Activated CD4-positive, alpha-beta T cell treated with anti-CD3 and anti-CD28 coated beads, Interleukin-2, amount 50 U/mL, for 16 hours (primary cell): ENCODE data around the gene LGALS9.

Experiments
- DNase-seq: peaks from one replicate; pipeline ENCODE4 v3.0.0-alpha.2; 2020

LGALS9 gene

GRCh38 chr17:27630607-27631410 is at the start of gene LGALS9:
Gene LGALS9, plus strand, starts transcription at chr17:27631188. Its CDS starts 78 bp downstream, at chr17:27631266.
- peak; percentile 31 for DNase-seq

- DNase-seq: no peak
These were observed 48.3 kb upstream of the LGALS9 start for GRCh38 chr17:27582696-27583095.

DNA sequence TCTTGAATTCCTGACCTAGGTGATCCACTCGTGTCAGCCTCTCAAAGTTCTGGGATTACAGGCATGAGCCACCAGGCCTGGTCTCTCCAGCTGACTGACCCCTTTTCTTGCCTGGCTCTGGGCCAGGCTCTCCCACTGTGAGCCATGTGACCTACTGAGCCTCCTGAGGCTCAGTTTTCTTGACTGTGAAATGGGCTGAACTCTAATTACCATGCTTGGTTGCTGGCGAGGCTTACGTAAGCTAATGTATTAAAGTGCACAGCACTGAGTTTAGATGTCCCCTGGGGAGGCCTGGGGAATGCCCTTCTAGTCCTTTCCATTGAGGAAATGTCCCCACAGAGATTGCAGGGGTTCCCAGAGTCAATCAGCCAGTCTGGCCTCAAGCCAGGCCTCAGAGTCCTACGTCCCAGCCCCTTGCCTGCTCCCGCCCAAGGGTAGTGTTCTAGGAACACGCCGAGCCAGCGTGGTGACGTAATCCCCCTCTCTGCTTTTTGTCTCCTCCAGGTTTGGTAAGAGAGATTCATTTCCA is 45.8 kb upstream of the LGALS9 start:
- no peak for DNase-seq

DNA sequence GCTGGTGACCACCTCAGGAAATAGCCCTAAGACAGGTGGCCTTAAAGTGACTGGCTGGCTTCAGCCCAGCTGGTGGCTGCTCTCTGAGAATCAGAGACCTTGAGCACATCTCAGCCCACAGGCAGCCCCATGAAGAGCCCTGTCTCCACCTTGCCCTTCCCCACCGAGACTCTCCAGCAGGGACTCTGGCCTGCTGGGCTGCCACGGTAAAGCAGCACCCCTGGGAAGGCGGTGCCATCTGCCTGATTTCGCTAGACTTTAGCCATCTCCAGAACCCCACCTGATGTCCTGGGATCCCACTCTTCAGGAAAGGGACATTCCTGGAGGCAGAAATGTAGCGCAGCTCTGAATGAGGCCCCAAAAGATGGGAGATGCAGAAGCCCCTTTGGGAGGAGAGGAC is 45.2 kb upstream of the LGALS9 start:
- DNase-seq: no peak

DNA sequence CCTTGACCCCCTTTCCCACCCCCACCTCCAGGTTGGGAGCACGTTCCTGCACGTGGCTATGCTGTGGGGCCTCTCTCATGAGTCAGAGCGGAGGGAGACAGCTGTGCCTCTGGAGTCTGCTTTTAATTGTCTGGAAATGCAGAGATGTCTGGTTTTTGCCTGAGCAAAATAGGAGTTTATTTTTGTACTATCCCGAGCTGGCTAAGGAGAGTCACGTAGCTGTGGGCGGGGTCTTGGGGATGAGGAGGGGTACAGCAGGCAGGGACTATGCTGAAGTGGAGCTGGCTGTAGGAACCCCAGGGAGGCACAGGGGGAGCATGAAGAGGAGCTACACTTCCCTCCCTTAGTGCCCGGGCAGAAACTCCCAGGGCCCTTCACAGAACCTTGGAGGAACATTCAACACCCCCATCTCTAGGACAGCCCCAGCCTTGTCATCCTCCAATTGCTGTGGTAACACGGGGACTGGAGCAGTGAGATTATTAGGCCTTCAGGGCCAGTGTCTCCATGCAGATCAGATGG is 44.7 kb upstream of the LGALS9 start:
- no peak for DNase-seq

GRCh38 chr17:27588354-27588753 is 42.6 kb upstream of the LGALS9 start:
- DNase-seq: no peak

GRCh38 chr17:27590864-27591263 is 40.1 kb upstream of the LGALS9 start:
- no peak for DNase-seq

DNA sequence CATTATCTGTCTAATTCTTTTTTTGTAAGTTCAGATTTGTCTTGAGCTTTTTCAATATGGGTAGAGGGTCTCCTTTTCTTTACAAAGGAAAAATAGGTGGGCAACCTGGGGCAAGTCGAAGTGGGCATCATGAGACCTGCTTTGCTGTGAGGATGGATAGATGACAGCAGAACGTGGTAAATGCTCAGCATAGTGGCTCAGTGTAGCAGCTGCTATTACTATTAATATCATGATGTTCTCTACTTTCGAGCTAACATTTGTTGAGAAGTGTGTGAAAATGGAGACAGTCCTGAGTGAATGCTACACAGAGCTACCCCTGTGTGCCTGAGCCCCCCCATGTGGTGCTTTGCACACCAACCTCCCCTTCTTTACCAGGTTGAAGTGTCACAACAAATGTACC is 39.0 kb upstream of the LGALS9 start:
- no peak for DNase-seq

DNA sequence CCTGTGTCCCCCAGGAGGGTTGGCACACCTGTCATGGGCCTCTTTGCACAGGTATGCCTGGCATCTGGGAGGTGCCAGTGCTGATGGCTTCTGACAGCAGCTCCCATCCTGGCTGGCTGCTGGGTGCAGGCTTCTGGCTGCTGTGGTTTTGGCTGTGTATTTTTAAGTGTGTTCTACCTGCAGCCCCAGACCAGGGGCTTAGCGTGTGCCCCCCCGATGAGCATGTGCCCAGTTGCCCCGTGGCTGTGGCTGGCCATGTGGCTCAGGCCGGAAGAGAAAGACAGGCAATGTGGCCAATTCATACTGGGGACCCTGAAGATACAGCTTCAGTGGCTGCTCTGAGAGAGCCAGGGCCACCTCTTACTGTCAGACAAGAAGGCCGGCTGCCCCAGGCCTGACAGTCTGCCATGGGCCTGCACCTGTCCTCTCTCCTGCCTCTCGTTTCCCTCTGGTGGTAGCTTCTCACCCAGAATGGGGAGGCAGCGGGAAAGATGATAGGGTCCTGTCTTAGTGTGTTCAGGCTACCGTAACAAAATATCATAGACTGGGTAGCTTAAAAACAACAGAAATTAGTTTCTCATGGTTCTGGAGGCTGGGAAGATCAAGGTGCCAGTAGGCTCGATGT is 37.6 kb upstream of the LGALS9 start:
- DNase-seq: no peak

- no peak for DNase-seq
These were observed 37.1 kb upstream of the LGALS9 start for GRCh38 chr17:27593857-27594255.

DNA sequence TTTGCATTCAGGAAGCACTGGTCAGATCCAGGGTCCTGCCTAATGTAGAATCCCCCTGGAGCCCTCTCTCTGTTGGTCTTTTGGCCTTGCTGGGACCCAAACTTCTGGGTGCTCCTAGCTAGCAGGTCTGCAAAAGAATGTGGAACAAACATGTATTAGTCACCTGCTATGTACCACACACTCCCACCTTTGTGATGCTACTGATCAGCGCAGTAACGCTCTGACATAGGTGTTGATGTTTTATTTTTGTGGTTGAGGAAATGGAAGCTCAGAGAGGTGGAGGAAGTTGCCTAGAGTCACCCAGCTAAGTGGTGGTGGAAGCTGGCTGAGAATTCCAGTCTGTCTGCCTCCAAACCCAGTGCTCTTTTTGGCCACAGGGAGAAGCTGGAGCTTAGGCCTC is 35.8 kb upstream of the LGALS9 start:
- no peak for DNase-seq

DNA sequence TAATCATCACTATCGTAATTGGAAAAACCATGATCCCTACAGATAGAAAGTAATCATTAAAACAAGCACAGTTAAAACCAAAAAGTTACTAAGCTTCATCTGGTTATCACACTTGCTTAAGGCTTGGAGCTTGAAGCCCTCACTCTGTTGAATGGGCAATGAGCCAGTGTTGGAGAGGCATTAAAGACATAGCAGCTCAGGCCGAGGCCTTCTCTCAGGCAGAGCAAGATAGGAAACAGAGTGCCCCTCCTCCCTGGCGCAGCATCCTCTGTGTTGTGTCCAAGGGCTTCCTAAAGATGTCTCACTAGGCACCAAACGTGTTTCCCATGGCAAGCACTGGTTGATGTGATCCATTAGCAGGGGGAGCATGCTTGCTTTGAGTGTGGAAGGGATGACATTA is 34.9 kb upstream of the LGALS9 start:
- no peak for DNase-seq

DNA sequence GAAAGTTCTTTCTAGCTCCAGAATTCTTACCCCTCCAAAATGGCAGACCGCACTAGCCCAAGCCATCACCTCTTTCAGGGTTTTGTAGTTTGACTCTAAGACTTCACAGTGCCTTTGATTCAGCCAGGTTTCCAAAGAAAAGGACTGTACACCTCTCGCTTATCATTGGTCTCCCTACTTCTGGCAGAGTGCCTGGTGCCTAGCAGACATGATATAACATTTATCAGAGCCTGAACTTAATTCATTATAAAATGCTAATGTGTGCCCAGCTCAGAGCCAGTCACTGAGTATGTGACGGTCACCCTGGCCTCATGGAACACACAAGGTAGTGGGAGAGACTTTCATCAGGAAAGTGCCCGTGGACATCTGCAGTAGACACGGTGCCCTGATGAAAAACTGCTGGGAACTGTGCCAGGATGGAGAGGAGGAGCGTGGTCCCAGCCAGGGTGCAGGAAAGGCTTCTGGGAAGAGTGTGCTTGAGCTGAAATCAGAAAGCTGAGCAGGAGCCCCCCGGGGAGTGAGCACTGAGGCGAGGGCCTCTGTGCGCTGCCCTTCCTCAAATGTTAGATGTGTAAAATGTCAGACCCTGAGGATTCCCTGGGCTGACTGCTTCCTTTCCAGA is 34.3 kb upstream of the LGALS9 start:
- DNase-seq: no peak

- DNase-seq: no peak
These were observed 33.8 kb upstream of the LGALS9 start for GRCh38 chr17:27597188-27597580.

- DNase-seq: no peak
These were observed 33.1 kb upstream of the LGALS9 start for GRCh38 chr17:27597783-27598320.

DNA sequence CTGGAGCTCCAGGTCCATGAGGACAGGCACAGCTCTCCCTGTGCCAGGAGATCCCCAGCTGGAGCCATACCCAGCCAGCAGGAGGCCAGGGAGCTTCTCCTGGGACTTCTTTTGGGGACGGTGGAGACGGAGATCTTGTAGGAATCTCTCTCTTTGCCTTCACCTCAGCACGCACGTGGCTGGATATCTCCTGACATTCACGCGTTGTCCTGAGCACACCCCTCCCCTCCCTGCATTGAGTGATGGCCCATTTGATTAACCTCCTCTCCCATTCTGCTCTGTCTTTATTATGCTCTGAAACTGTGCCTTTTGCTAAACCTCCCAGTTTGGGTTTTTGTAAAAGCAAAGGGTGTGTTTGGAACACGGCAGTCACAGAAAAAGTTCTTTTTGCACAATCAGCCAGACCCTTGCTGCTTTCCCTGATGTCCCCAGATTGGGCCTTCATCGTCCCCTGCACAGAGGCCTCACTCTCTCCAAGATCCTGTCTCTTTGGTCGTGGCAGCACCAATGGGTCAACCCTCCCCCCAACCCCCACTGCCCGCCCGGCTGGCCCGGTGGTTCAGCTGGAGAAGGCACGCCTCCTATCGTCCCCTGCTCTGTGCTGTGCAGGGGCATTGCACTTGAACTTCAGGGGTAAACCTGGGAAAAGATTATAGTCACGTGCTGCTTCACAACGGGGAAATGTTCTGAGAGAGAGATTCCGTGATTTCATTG is 32.5 kb upstream of the LGALS9 start:
- no peak for DNase-seq

- no peak for DNase-seq
These were observed 30.5 kb upstream of the LGALS9 start for GRCh38 chr17:27600471-27600870.

- DNase-seq: peak; percentile 80
These were observed 29.7 kb upstream of the LGALS9 start for GRCh38 chr17:27601069-27601974.

DNA sequence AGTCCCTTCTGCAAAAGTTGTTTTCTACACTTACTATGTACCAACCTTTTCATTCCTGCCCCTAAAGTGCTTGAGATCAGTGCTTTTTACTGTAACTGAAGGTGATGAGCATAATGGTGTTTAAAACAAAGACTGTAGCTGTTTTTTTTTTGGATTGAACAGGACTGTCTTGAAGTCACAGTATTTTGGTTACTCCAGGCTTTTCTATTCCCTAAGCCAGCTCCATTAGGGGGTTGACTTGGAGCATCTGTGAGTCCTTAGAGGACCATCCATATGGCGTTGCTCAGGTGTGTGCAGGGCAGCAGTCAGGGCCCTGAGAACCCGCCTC is 29.0 kb upstream of the LGALS9 start:
- DNase-seq: no peak

GRCh38 chr17:27602721-27603420 is 28.1 kb upstream of the LGALS9 start:
- peak; percentile 66 for DNase-seq

- DNase-seq: no peak
These were observed 27.6 kb upstream of the LGALS9 start for GRCh38 chr17:27603421-27603770.
